GM12865 (cell line): ENCODE data around the gene ZFPL1.

Source experiments
- DNase-seq: peaks from one replicate; pipeline ENCODE4 v3.0.0; 2010; ENCODE audit warnings: low read depth
- H3K4me3 ChIP-seq: 2 replicates; pipeline ENCODE4 v1.5.1; 2011; ENCODE audit warnings: mild to moderate bottlenecking, low read depth, low read length, control low read depth
- TF ChIP-seq, protein P1 (sequence below): IDR thresholded peaks from 2 replicates; pipeline ENCODE4 v1.5.1; 2011; ENCODE audit warnings: low read length, control low read depth, low read depth, inconsistent platforms; ENCODE audit not compliant: insufficient read depth; ENCODE audit errors: missing control alignments

ZFPL1 gene

DNA sequence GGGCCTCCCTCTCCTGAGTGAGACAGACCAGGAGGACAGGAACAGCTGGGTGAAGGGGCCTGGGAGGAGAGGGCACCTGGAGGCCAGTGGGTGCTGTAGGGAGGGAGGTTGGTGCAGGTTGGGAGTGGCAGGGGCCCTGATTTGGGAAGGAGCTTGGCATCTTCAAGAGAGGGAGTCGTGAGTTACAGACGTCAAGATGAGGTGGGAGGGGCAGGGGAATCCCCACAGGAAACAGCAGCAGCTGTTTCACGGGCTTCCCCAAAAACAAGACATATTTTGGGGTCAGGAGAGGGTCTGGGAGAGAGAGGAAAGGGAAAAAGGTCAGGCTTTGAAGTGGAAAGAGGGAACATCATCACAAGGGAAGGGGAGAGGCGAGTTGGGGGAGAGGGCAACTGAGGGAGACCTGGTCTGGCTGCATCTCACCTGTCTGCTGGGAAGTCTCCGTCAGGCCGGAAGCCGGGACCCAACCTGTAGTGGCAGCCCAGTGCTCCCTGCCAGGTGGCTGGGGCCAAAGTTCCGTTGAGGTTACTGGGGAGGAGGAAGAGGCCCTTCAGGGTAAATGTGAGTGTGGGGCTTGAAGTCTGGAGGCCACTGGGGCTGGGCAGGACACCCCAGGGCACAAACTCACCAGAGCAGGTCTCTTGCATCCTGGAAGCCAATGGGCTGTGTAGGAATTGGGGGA lies 30.1 kb upstream of the ZFPL1 start:
- TF ChIP-seq, protein P1, sequence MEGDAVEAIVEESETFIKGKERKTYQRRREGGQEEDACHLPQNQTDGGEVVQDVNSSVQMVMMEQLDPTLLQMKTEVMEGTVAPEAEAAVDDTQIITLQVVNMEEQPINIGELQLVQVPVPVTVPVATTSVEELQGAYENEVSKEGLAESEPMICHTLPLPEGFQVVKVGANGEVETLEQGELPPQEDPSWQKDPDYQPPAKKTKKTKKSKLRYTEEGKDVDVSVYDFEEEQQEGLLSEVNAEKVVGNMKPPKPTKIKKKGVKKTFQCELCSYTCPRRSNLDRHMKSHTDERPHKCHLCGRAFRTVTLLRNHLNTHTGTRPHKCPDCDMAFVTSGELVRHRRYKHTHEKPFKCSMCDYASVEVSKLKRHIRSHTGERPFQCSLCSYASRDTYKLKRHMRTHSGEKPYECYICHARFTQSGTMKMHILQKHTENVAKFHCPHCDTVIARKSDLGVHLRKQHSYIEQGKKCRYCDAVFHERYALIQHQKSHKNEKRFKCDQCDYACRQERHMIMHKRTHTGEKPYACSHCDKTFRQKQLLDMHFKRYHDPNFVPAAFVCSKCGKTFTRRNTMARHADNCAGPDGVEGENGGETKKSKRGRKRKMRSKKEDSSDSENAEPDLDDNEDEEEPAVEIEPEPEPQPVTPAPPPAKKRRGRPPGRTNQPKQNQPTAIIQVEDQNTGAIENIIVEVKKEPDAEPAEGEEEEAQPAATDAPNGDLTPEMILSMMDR, result no peak
- peak; percentile 33 for DNase-seq
- no peak overlapping the region for H3K4me3 ChIP-seq

DNA sequence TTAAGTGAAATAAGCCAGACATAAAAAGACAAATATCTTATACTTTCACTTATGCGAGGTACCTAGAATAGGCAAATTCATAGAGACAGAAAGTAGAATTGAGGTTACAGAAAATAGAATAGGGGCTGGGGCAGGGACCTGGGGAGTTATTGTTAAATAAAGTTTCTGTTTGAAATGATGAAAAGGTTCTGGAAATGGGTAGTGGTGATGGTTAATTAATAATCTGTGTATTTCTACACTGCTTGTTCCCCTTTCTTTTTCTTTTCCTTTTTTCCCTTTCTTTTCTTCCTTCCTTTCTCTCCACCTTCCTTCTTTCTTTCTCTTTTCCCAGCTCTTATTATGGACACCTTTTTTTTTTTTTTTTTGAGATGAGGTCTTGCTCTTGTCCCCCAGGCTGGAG lies 28.5 kb upstream of the ZFPL1 start:
- DNase-seq, result peak; percentile 61
- no peak overlapping the region for H3K4me3 ChIP-seq
- TF ChIP-seq, protein P1, result no peak

DNA sequence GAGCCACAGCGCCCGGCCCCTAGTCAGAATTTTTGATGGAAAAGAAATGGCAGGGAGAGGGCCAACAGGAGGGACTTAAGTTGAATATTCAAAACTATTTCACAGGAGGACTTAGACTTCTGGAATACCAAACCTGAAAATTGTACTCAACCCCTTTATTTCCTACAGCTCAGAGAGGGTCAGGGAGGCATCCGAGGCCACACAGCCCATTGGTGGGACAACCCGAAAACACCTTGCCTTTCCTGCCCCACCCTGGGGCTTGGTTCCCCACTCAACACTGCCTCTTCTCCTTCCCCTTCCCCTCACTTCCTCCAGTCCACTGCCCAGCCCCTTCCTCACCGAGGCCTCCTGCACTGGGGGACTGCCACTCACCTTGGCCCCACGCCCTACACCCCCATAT lies 27.0 kb upstream of the ZFPL1 start:
- TF ChIP-seq, protein P1, result no peak
- H3K4me3 ChIP-seq, result no peak overlapping the region
- no peak for DNase-seq

DNA sequence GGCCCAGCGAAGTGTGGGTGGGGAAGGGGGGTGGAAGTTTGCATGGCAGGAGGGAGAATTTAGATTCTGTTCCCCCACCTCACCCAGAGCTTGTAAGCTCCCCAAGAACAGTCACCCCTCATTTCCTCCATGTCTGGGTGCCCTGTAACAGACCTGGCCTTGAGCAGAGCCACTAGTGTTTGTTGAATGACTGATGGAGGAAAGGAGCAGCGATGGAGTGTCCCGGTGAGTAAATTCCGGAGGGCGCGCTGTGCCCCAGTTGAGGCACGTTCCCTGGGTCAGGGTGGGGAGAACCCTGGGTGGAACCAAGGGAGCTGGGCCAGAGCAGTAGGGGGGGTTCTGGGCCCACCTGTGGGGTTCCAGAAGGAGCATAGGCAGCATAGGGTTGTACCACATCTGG lies 26.5 kb upstream of the ZFPL1 start:
- TF ChIP-seq, protein P1, result no peak
- DNase-seq, result no peak
- no peak overlapping the region for H3K4me3 ChIP-seq

DNA sequence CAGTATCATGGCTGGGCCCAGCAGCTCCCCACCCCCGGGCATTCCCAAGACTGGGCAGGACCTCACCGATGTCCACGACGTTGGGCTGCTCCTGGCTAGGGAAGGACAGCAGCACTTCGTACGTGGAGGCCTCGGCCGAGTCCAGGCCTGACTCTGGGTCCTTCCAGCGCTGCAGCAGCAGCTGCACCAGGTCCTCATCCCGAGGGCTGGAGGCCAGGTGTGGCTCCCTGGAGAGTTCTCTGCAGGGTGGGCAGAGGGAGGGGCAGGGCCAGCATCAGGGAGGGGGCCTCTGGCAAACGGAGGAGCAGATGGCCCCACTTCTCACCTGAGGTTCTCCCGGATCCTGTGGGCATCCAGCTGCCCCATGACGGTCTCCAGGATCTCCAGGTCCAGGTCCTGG lies 26.0 kb upstream of the ZFPL1 start:
- TF ChIP-seq, protein P1, result no peak
- DNase-seq, result no peak
- H3K4me3 ChIP-seq, result no peak overlapping the region

DNA sequence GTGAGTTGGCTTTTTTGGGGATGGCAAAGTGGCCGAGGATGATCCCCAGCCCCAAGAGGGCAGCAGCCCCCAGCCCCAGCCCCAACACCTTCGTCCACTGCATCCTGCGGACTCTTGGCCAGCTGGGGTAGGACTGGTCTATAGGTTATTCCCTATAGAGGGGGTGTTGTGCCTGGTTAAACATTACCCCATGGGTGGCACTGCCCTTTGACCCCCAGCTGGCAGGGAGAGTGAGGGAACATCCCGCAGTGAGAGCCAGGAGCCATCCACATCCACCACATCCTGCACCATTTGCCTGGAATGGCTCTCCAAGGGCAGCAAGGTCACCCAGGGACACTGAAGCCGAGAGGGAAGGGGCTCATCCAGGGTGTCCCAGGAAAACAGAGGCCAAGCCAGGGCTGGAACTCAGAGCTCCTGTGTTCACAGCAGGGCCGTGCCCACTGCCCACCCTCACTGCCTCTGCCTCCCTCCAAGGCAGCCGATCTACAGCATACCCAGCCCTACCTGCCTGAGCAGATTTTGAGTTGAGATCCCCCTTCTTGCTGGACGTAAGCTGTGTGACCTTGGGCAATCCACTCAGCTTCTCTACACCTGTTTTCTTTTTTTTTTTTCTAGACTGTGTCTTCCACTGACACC lies 25.5 kb upstream of the ZFPL1 start, which contains the start of gene NAALADL1:
TSS of gene NAALADL1 (minus strand) at position 135 of the 636 bp plus-strand sequence. CDS start at position 103, 32 bp downstream.
- no peak for DNase-seq
- H3K4me3 ChIP-seq, result no peak within 1 kb of the TSS
- TF ChIP-seq, protein P1, result no peak
